PC-9 (cell line): ENCODE data around the gene SOCS4.

ENCODE experiments used
- EZH2 ChIP-seq: fragments of 200-600 bp; sonication (generic); IDR thresholded peaks from 2 replicates; pipeline ENCODE4 v1.8.0; 2017; ENCODE audit warnings: antibody characterized with exemption, low read depth
- TF ChIP-seq, protein P1 (sequence below): fragments of 200-600 bp; sonication (generic); conservative IDR thresholded peaks from 2 replicates; pipeline ENCODE4 v1.6.1; 2017; ENCODE audit warnings: mixed run types, antibody characterized with exemption, mild to moderate bottlenecking, moderate library complexity

DNA sequence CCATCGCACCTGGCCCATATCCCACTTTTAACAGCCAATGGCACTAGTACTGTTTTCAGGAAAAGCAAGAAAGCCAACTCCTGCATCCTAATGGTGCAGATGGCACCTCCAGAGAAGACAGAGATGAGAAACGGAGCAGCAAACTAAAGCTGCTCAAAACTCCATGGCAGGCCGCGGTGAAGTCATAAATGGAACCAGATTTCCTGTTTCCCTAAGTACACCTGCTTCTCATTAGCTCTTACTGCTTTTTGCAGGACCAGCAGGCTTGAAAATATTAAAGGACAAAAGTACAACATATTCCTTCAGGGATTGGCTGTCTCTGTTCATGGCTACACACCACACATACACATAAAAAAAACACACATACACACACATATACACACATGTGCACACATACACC, 65.3 kb downstream of the SOCS4 start:
- TF ChIP-seq, protein P1, sequence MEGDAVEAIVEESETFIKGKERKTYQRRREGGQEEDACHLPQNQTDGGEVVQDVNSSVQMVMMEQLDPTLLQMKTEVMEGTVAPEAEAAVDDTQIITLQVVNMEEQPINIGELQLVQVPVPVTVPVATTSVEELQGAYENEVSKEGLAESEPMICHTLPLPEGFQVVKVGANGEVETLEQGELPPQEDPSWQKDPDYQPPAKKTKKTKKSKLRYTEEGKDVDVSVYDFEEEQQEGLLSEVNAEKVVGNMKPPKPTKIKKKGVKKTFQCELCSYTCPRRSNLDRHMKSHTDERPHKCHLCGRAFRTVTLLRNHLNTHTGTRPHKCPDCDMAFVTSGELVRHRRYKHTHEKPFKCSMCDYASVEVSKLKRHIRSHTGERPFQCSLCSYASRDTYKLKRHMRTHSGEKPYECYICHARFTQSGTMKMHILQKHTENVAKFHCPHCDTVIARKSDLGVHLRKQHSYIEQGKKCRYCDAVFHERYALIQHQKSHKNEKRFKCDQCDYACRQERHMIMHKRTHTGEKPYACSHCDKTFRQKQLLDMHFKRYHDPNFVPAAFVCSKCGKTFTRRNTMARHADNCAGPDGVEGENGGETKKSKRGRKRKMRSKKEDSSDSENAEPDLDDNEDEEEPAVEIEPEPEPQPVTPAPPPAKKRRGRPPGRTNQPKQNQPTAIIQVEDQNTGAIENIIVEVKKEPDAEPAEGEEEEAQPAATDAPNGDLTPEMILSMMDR: no peak
- TF ChIP-seq EZH2: no peak
